Bone marrow (tissue), 2 donors: ENCODE results near the gene MAL.

Experiments used
- DNase-seq, 2 donors: peaks; one replicate each; lab custom pipeline; 2025; lab: John Stamatoyannopoulos, UW

MAL gene

GRCh38 chr2:94996305-94997100 lies 29.0 kb upstream of the MAL start:
- DNase-seq, result no peak

- no peak for DNase-seq
These were observed 27.3 kb upstream of the MAL start for GRCh38 chr2:94997981-94998930.

DNA sequence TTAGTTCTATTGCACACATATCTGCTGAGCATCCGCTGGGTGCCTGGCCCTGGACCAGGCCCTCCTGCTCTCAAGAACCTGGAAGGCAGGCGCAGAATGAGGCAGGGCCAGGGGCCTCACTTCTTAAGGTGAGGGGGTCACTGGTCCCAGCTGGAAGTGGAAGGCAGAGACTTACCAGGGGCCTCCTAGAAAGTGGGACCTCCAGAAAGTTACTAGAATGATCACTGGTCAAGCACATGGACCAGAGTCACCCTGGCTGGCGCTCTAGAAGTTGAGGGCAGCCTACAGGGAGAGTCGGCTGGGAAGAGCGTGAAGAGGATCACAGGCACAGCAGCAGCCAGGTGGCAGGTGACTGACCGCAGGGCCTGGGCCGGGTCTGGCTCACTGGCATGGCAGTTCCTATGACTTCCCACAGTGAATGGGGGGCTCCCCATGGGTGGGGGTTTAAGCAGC lies 26.1 kb upstream of the MAL start:
- no peak for DNase-seq

GRCh38 chr2:95001051-95001562 lies 24.4 kb upstream of the MAL start:
- DNase-seq, result no peak

DNA sequence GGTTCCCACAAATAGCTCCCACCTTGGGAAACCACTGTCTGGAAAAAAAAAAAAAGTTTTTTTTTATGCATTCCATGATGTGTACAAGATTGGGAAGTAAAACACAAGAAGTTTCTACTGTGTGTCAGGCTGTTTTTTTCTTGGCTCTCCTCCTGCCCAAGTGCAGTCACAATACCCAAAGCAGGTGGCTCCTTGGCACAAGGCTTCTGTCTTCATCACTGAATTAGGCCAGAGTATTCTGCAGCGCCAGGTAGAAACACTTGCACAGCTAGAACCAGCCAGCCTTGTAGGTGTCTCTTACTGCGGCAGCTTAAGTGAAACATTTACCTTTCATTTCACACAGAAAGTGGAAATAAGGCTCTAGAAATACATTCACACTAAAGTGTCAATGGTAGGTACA lies 23.8 kb upstream of the MAL start:
- DNase-seq, result no peak

- DNase-seq, result no peak
These were observed 23.0 kb upstream of the MAL start for GRCh38 chr2:95002498-95002897.

- DNase-seq, result no peak
These were observed 21.2 kb upstream of the MAL start for GRCh38 chr2:95004287-95004686.

DNA sequence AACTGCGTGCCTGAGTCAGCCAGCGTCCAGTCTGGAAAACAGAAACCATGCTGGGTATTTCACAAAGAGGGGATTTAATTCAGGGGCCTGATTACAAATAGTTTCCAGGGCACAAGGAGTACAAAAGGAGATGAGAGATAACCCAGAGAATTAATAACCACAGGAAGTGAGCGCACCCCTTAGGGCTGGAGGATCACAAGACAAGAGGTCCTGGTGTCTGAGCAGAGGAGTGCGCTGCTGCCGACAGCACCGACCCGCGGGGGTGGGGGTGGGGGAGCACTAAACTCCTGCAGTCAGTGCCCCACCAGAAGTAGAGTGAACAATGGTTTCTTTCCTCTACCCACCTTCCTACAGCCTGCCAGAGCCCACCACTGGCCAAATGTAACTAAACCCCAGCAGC lies 20.8 kb upstream of the MAL start:
- no peak for DNase-seq

DNA sequence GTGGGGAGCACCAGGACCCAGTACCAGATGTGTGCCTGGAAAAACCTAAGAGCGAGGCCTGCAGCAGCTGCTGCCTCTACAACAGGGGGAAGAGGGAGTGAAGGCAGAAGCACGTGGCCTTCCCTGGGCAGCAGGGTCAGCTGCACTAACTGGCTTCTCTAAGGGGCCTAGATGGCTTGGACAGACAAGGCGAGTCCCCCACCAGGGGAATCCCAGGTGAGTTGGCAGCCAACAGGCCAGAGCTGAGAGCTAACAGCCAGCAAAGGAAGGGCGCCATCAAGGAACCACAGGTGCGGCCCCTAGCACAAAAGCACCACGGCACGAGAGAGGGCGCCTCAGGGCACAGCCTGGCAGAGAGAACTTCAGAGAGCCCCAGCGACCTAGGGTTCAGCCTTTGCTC lies 19.8 kb upstream of the MAL start:
- DNase-seq, result no peak

GRCh38 chr2:95006588-95006987 lies 18.9 kb upstream of the MAL start:
- no peak for DNase-seq

DNA sequence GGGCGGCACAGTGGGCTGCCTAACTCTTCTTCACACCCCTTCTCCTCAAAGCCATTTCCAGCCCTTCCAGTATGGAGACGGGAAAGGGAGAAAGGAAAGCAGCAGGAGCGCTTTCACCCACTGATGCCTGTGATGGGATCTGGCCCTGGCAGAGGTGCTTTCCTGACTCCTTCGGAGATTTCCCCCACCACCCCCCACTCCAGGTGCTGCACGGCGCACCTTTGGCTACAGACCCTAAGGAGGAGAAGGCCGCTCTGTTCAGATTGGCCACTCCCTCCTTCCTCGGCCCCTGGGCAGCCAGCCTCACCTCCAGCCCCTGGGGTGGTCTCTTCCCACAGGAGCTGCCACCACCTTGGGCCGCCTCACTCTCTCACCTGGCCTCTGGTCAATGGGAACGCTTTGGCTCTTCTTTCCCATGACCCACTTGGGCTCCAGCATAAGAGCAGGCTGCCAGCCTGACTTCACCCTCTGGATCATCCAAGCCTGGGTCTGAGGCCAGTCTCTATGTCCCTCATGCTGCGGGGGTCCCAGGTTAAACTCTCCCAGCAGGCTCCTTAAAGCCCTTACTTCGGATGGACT lies 18.4 kb upstream of the MAL start:
- no peak for DNase-seq

DNA sequence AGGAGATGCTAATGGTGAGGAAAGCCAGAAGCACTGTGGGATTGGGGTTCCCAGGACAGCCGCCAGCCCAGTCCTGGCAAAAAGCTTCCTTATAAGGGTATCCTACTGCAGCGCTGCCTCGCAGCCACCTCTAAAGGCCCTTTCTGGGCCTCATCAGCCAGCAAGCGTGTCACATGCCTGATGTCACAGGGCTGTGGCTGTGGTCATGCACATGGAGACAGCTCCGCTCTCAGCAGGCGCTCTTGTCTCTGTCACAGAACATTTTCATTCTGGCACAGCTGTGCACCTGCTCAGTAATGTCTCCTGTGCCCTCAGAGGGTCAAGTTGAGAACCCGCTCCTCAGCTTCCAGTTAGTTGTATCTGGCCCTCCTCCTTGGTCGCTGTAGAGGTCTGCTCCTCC lies 17.7 kb upstream of the MAL start:
- no peak for DNase-seq

DNA sequence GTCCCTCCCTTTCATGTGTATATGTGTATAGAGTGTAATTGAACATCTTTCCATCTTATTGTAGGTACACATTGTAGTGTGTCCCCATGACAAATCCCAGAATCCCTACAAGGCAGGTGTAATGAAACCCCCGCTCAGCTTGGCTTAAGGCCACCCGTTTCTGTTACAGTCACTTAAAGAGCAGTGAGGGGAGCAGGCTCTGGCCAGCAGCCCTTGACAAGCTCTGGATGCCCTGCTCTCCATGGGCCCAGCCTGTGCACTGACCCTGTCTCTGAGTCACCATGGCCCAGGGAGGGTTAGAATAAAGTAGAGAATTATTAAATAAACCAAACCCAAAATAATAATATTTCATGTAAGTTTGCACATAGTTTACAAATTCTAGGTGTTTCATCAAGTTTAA lies 17.2 kb upstream of the MAL start:
- DNase-seq, result no peak

DNA sequence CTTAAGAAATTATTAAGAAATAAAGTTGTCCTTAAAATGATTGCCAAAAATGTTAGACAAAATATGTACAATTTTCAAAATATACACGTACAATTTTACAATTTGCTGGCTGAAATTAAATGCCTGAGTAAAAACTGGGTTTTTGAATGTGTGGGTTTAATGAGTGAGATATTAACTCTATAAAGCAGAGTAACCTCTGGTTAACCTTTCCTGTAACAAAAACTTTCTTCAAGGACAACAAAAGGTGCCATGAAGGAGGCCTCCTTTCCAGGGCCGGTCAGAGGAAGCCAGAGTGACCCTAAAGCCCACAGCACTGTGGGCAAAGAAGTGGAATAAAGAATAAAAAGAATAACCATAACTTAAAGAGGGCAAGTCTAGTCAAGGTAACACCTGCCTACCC lies 16.5 kb upstream of the MAL start:
- no peak for DNase-seq

- no peak for DNase-seq
These were observed 16.1 kb upstream of the MAL start for GRCh38 chr2:95009412-95009811.

DNA sequence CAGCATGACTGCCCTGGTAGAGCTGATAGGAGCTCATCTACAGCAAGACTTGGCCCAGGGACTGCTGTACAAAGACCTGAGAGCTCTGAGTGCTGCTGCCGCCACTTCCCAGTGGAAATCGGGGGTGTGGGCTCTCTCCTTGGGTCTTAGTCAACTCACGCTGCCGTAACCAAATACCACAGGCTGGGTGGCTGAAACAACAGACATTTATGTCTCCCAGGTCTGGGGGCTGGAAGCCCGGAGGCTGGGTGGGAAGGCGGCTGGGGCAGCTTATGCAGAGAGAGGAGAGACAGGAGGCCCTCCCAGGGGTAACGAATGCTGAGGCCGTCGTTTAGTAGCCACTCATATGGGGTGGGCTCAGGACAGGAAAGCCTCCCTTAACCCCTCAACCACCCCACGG lies 15.4 kb upstream of the MAL start:
- no peak for DNase-seq

- no peak for DNase-seq
These were observed 14.8 kb upstream of the MAL start for GRCh38 chr2:95010718-95011117.

DNA sequence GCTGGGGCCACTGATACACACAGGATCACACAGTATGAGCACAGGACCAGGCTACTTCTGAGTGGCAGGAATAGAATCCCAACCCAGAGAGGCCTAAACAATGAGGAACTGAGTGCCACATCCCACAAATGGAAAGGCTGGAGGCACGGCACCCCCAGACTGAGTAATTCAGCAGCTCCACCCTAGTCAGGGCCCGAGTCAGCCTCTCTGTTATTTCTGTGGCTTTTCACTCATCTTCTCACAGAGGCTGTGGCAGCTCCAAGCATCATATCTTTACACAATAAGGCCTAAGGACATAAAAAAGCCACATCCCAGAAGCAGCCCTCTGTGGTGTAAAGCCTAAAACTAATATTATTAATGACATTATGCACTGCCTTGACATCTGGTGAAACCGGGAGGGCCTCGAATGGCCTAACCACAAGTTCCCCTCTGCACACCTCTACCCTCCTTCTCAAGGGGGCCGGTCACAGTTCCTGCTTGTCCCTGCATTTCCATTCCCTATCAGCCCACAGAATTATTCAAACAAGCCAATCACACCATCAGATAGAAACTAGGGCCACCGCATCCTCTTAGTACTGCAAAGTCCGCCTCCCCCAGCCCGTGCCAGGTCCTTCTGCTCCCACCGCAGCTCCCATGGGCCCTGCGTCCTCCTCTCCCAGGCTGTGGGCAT lies 12.5 kb upstream of the MAL start:
- DNase-seq, result no peak

DNA sequence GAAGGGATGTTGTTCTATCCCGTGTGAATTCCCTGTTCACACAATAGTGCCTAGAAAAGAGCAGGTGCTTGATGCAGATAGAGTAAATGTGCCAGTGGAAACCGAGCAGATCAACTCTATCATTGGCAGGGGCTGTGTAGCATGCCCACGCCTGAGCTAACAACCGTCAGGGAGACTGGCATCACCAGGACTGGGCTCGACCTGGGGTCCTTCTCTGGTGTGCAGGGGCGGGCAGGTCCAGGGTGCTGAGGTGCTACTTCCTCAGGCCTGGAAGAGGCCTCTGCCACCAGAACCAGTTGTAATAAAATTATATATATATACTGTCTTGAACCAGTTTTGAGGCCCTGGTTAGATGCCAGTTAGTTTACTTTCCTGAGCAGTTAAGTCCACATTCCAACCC lies 11.8 kb upstream of the MAL start:
- DNase-seq, result no peak

- no peak for DNase-seq
These were observed 11.3 kb upstream of the MAL start for GRCh38 chr2:95014126-95014708.

- no peak for DNase-seq
These were observed 10.1 kb upstream of the MAL start for GRCh38 chr2:95015261-95015912.
